ENCODE results near the gene GPR173.

- TF ChIP-seq POLR2AphosphoS5 (IDR thresholded peaks at IDR 0.05; ENCODE audit: borderline replicate concordance, low read depth, low read length) = no peak
- TF ChIP-seq EZH2 (IDR thresholded peaks at IDR 0.05) = no peak
- TF ChIP-seq FOXP2 (optimal IDR thresholded peaks at IDR 0.05; ENCODE audit: control extremely low read depth, extremely low read length, insufficient read depth) = no peak
Measured at GRCh38 chrX:53089224-53089842, 40.7 kb downstream of the GPR173 start.
